ENCODE data around the gene ABCA6. TPM values are rescaled to one million over a fixed set of nuclear protein-coding genes. Genes with fewer than 3 reads are reported as not detected.

The ABCA6 gene
- total and polyA plus RNA-seq, 2 donors (not counting 1 experiment from before 2014, with no cell fraction given), result 4.2 to 12.9 TPM

DNA sequence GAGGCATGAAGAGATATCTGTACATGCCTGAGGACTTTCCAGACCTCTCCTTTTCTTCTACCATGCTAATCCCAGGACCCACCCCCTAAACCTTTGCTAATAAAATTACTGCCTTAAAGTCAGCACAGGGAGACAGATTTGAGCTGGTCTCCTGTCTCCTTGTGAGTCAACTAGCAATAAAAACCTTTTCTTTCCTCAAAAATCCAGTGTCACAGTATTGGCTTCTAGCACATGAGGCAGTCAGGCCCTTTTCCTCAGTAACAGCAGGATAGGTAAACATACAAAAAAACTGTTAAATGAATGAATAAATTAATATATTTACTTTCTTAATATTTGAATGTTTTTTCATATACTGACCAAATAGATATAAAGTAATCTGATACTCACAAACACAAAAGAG is 45.6 kb upstream of the ABCA6 start:
- no peak for DNase-seq (ENCODE audit: low read depth in 2 of 2)

GRCh38 chr17:69179227-69179952 is 37.7 kb upstream of the ABCA6 start:
- no peaks in the 10 kb centered on the region for H4K20me1 ChIP-seq (ENCODE audit: control insufficient read depth, extremely low read depth, insufficient read depth, low read length)
- no peak overlapping the region for H3K9ac ChIP-seq (ENCODE audit: insufficient read depth, low read length)
- H3K4me3 ChIP-seq (replicated peaks in 1 of 4; ENCODE audit: control extremely low read depth in 1 of 4, insufficient read depth in 1 of 4, low read depth in 3 of 4, low read length in 4 of 4), result no peak overlapping the region
- no peak overlapping the region for H3K27ac ChIP-seq (ENCODE audit: insufficient read depth, low read length)
- no peak overlapping the region for H2AFZ ChIP-seq (ENCODE audit: low read length)
- TF ChIP-seq, protein P1, sequence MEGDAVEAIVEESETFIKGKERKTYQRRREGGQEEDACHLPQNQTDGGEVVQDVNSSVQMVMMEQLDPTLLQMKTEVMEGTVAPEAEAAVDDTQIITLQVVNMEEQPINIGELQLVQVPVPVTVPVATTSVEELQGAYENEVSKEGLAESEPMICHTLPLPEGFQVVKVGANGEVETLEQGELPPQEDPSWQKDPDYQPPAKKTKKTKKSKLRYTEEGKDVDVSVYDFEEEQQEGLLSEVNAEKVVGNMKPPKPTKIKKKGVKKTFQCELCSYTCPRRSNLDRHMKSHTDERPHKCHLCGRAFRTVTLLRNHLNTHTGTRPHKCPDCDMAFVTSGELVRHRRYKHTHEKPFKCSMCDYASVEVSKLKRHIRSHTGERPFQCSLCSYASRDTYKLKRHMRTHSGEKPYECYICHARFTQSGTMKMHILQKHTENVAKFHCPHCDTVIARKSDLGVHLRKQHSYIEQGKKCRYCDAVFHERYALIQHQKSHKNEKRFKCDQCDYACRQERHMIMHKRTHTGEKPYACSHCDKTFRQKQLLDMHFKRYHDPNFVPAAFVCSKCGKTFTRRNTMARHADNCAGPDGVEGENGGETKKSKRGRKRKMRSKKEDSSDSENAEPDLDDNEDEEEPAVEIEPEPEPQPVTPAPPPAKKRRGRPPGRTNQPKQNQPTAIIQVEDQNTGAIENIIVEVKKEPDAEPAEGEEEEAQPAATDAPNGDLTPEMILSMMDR (conservative IDR thresholded peaks at IDR 0.05 in 1 of 2, IDR thresholded peaks at IDR 0.05 in 1 of 2; ENCODE audit: low read depth in 1 of 2, low read length in 2 of 2), result no peak
- TF ChIP-seq EZH2 (IDR thresholded peaks at IDR 0.05; ENCODE audit: low read length, missing control alignments), result no peak
- H3K27me3 ChIP-seq (ENCODE audit: control insufficient read depth, insufficient read depth, low read length), result no peaks in the 10 kb centered on the region
- H3K79me2 ChIP-seq (ENCODE audit: control insufficient read depth, insufficient read depth, low read length), result no peaks in the 10 kb centered on the region
- peak; percentile 30 to 56 for DNase-seq (ENCODE audit: low read depth in 2 of 2)
- H3K9me3 ChIP-seq (ENCODE audit: control insufficient read depth, insufficient read depth, low read depth, low read length), result no peaks in the 10 kb centered on the region
- H3K4me1 ChIP-seq (ENCODE audit: control insufficient read depth, extremely low read depth, insufficient read depth, low read length), result no peaks in the 10 kb centered on the region
- no peak overlapping the region for H3K4me2 ChIP-seq (ENCODE audit: extremely low read depth, insufficient read depth, low read length)
- H3K36me3 ChIP-seq (ENCODE audit: control insufficient read depth, insufficient read depth, low read length), result no peaks in the 10 kb centered on the region

More for the DNA sequence above, 45.6 kb upstream of the ABCA6 start:
- H3K36me3 ChIP-seq (ENCODE audit: control insufficient read depth, insufficient read depth, low read length), result no peaks in the 10 kb centered on the region
- no peak overlapping the region for H2AFZ ChIP-seq (ENCODE audit: low read length)
- H3K27ac ChIP-seq (ENCODE audit: insufficient read depth, low read length), result no peak overlapping the region
- H4K20me1 ChIP-seq (ENCODE audit: control insufficient read depth, extremely low read depth, insufficient read depth, low read length), result no peaks in the 10 kb centered on the region
- no peak overlapping the region for H3K4me3 ChIP-seq (replicated peaks in 1 of 4; ENCODE audit: control extremely low read depth in 1 of 4, insufficient read depth in 1 of 4, low read depth in 3 of 4, low read length in 4 of 4)
- no peak for TF ChIP-seq EZH2 (IDR thresholded peaks at IDR 0.05; ENCODE audit: low read length, missing control alignments)
- TF ChIP-seq, protein P1 (conservative IDR thresholded peaks at IDR 0.05 in 1 of 2, IDR thresholded peaks at IDR 0.05 in 1 of 2; ENCODE audit: low read depth in 1 of 2, low read length in 2 of 2), result no peak
- no peaks in the 10 kb centered on the region for H3K79me2 ChIP-seq (ENCODE audit: control insufficient read depth, insufficient read depth, low read length)
- H3K9ac ChIP-seq (ENCODE audit: insufficient read depth, low read length), result no peak overlapping the region
- no peaks in the 10 kb centered on the region for H3K9me3 ChIP-seq (ENCODE audit: control insufficient read depth, insufficient read depth, low read depth, low read length)
- no peaks in the 10 kb centered on the region for H3K4me1 ChIP-seq (ENCODE audit: control insufficient read depth, extremely low read depth, insufficient read depth, low read length)
- H3K4me2 ChIP-seq (ENCODE audit: extremely low read depth, insufficient read depth, low read length), result no peak overlapping the region
- no peaks in the 10 kb centered on the region for H3K27me3 ChIP-seq (ENCODE audit: control insufficient read depth, insufficient read depth, low read length)

- Histone ChIP-seq H3K9me3 (ENCODE audit: control insufficient read depth, insufficient read depth, low read depth, low read length) (no peaks in the 10 kb centered on the region), H3K36me3 (ENCODE audit: control insufficient read depth, insufficient read depth, low read length) (no peaks in the 10 kb centered on the region), H3K4me2 (ENCODE audit: extremely low read depth, insufficient read depth, low read length) (no peak overlapping the region), H3K4me3 (replicated peaks in 1 of 4; ENCODE audit: control extremely low read depth in 1 of 4, insufficient read depth in 1 of 4, low read depth in 3 of 4, low read length in 4 of 4) (no peak overlapping the region), H3K27ac (ENCODE audit: insufficient read depth, low read length) (no peak overlapping the region), H3K27me3 (ENCODE audit: control insufficient read depth, insufficient read depth, low read length) (no peaks in the 10 kb centered on the region), H4K20me1 (ENCODE audit: control insufficient read depth, extremely low read depth, insufficient read depth, low read length) (no peaks in the 10 kb centered on the region), H3K9ac (ENCODE audit: insufficient read depth, low read length) (no peak overlapping the region), H3K4me1 (ENCODE audit: control insufficient read depth, extremely low read depth, insufficient read depth, low read length) (no peaks in the 10 kb centered on the region), H2AFZ (ENCODE audit: low read length) (no peak overlapping the region), H3K79me2 (ENCODE audit: control insufficient read depth, insufficient read depth, low read length) (no peaks in the 10 kb centered on the region)
- TF ChIP-seq, protein P1 (conservative IDR thresholded peaks at IDR 0.05 in 1 of 2, IDR thresholded peaks at IDR 0.05 in 1 of 2; ENCODE audit: low read depth in 1 of 2, low read length in 2 of 2), result no peak
- no peak for TF ChIP-seq EZH2 (IDR thresholded peaks at IDR 0.05; ENCODE audit: low read length, missing control alignments)
- no peak for DNase-seq (ENCODE audit: low read depth in 2 of 2)
Observed at GRCh38 chr17:69176457-69176795, 34.7 kb upstream of the ABCA6 start.
